GM19025 (cell line): ENCODE results near the gene TLK2.

Experiments used
- ATAC-seq: cut with Tn5 transposase; IDR thresholded peaks from one replicate; pipeline ENCODE4 v1.9.1; 2021; ENCODE audit warnings: mild to moderate bottlenecking, low read depth, moderate library complexity; ENCODE audit not compliant: unreplicated experiment

Gene TLK2

DNA sequence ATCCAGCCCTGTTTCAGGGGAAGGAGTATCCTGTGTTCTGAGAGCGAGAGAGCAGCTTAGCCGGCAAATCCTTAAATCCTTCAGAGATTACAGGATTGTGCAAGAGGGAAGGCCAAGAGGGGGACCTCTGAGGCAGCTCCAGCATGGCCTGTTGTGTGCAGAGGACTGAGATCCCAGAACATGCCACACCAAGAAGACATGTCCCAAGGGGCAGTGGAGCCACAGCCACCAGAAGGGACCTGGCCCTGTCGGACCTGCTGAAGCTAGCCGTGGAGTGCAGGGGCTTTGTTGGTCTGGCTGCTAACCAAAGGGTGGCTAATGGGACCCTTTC is 147.2 kb downstream of the TLK2 start:
- ATAC-seq, result no peak

DNA sequence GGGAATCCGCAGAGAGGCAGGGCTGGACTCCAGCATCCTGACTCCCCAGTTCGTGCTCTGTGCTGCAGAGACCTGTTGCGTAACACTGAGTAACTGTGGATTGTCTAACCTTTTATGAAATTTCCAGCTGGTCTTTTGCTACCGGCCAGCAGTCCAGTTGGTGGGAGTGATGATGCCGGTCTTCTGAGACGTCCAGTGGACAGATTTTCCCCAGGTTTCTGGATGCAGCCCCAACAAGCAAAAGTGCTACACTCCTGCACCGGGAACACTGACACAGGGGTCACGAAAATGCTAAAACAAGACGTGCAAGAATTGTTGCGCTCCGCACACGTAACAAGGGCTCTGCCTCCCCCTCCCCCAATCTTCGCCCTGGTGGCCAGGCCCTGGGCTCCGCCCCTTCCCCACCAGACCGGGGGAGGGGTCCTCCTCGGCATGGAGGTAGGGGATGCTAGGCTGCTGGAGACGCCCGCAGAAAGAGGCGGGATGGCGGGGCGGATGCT is 148.1 kb downstream of the TLK2 start:
- no peak for ATAC-seq

DNA sequence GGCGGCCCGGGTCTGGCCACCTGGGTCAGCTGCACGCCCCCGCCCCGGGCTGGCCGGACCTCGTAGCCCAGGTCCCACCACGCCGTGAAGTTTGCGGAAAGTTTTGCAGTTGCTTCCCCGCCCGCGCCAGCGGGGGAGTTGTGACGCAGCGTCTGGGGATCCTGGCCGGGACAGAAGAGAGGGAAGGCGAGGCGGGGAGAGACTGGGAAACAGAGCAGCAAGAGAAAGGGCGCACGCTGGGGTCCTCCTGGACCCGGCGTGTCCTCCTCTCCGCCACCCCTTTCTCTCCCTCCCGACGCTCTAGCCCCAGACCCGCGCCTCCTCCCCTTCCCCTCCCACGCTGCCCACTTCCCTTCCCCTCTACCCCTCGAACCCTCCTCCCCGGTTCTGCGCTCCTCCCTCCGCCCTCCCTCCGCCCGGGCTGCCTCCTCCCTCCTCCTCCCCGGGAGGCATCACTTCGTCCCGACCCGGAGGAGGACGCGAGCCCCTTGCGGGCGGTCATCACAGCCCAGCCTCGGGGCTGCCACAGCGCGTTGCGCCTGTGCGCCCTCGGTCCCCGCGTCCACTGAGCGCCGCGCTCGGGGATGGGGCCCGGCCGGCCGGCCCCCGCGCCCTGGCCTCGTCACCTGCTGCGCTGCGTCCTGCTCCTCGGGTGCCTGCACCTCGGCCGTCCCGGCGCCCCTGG is 148.7 kb downstream of the TLK2 start, which contains the start of gene MRC2:
MRC2 (plus strand) TSS at position 452 of the 685 bp plus-strand sequence; CDS start at position 585, 133 bp downstream.
- ATAC-seq, result no peak

DNA sequence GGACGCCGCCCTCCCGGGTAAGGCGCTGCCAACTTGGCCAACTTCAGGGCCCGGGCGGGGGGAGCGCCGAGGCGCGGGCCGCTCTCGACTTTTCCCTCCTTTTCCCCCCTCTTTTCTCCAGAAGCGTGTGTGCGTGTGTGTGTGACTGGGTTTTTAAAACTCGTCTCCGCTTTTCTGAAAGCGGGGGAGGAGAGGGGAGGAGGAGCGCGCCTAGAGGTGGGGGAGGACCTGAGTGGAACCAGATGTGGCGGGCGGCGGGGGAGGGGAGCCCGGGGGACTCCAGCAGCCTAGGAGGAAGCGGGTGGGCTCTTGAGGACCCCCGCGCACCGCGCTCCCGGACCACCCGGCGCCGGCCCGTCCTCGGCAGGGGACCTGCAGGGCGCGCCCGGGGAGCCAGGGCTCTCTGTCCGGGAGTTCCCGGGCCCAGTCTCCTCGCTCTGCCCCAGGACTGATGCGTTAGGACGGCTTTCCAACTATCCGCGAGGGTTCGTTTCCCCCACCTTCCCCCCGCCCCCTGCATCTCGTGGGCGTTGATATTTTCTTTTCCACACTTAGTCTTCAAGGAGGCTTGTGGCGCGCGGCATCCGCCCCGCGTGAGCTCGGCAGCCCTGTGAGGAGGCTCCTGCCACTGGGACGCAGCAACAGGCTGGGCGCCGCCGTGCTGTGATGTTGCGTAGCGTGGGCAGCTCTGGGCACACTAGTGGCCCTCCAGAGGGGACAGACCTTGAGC is 149.4 kb downstream of the TLK2 start:
- ATAC-seq, result no peak

DNA sequence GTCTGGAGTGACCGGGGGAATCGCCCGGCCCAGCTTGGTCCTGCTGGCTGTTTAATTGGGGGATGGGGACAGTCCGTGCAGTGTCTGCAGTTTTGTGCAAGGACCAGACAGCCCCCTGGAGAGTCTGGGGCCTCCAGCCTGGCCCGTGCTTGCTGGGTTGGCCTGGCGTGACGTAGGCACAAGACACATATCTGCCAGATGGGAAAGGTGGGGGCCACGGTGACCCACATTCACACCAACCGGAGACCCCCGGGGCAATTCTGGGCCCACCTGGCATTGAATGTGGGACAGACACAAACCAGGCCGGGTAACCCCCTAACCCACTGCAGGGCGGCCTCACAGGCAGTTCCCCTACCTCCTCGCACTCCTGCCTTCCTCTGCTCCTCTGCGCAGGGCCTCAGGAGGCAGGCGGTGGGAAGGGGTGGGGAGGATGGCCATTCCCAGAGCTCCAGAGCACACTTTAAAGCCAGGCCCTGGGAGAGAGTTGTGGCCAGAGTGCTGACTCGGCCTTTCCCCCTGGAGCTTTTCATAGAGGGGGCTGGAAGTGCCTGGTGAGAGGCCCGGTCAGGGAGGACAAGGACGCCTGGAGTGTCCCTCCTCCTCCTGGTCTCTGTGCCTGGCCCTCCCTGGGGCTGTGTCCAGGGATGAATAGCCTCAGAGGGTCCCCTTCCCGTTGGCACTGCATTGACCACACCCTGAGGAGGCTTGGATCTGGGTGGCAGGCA is 150.4 kb downstream of the TLK2 start:
- no peak for ATAC-seq

DNA sequence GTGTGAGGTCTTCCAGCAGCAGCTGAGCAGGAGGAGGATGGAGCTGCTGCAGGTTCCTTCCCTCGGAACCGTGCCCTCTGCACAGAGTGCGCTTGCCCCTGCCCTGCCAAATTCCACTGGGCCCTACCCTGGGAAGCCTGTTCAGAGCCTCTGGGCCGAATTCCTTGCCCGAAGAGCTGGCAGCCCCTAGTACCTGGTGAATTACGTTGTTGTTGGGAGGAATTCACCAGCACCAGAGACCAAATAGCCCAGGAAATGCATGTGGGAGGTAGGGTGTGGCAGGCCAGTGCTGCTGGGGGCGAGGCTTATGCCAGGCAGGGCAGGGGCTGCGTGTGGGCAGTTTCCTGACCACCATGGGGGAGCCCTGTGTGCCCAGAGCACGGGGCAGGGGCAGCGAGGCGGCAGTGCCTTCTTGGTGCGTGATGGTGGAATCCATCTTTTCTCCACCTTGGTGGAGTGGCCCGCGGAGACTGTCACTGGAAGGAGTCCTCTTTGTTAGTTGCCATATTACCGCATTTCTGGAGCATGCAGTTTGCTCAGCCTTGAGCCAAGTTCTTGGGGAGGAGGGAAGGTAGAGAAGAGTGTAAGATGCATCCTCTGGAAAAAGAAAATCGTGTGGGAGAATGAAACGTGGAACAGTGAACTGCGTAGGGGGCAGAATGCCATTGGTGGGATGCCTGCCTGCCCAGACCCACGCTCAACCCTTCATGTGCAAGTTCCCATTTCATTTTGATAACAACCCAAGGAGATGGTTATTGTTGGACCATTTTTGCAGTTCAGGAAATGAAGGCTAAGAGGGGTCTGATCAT is 151.1 kb downstream of the TLK2 start:
- no peak for ATAC-seq

DNA sequence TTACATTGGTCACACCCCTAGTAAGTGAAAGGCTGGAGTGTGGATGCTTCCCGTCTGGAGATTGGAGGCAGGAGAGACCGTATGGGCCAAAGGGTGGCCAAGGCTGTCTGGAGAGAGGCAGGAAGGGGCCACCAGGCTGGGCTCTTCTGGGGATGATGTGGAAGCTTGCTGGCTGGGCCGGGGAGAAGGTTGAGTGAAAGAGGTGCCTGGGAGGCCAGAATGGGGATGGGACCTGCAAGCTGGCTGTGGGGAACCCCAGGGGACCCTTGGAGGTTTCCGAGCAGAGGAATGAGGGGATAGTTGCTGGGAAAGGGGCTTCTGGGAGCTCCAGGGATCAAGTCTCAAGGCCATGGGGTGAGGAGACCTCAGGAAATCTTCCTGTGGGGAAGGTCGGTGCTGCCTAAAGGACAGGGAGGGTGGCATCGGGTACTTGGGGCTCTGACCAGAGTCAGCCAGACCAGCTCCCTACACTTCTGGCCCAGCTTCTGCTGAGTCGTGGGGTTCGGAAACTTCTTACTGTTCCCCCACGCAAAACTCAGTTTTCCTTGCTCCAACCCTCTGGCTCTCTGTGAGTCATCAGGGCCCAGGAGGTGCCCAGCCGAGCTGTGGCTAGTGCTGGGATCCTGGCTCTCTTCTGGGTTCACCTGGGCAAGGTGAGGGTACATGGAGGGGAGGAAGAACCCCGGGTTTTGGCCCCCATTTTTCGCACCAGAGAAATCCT is 151.9 kb downstream of the TLK2 start:
- ATAC-seq, result no peak

DNA sequence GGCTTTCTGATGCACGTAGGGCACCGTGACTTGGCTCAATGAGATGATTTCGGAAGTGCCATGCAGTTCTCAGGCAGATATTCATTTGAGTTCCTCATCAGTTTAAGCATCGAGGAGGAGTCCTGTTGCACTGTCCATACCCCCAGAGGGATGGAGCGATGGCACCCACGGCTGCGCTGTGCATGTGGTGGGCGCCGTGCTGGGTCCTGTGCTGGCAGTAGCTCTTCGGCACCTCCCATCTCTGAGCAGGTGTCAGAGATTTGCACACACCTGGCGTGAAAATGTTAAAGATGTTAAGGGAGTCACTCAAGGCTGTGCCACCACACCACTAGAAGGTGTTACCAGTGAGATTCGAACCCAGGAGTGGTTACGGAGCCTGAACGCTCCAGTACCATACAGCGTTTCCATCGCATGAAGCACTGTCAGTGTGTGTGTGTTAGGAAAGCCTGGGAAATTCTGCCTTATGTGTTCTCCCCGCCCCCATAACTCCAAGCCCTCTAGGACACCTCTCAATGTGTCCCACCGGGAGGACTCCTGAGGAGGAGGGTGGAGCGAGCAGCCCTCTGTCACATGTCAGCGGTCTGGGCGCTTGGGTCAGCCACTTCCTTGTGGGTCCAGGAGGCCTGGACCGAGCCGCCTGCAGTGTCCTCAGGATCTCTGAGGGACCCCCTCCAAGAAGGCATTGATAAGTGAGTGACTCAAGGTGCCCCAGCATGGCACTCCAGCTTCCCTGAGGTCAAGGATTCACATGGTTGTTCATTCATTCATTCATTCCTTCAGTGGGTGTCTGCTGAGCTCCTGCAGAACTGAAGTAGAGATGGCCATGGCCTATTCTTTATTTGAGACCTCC is 152.7 kb downstream of the TLK2 start:
- no peak for ATAC-seq

DNA sequence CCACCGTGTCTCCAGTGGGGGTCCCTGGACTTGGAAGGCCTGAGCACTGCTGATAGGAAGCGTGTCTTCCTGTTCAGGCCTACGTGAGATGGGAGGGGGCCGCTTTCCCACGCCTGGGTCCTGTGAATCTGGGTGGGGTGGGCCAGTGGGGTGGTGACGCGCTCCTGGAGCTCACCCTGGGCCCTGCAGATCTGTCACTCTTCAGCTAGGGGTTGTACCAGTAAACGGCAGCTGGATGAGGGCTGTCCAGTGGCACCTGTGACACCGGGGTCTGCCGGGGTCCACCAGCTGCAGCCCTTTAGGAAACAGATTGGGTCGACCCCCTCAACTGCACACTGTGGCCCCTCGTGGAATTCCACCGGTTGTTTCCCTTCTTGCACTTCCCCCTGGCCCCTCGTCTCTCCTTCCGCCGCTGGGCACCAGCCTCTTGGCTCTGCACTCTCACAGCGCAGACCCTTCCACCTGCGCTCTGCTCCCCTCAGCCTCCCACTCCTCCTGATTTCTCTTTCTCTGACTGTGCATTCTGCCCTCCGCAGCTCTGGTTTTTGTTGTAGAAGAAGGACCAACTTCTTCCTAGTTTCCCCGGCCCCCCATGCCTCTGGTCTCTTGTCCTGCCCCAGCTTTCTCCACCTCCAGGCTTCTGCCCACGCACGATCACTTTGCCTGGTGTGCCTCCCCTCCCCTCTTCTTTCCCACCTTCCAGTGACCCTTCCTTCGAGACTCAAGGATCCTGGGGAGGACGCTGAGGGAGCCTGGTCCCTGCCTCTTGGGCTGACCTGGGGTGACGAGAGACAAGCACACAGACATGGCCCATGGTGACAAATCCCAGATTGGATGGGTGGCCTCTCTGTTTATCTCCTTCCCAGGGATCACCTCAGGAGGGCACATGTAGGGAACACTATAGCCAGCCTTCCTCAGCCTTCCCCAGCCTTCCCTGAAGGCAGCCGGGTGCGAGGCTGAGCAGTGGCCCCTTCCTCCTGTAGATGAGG is 153.6 kb downstream of the TLK2 start:
- no peak for ATAC-seq

DNA sequence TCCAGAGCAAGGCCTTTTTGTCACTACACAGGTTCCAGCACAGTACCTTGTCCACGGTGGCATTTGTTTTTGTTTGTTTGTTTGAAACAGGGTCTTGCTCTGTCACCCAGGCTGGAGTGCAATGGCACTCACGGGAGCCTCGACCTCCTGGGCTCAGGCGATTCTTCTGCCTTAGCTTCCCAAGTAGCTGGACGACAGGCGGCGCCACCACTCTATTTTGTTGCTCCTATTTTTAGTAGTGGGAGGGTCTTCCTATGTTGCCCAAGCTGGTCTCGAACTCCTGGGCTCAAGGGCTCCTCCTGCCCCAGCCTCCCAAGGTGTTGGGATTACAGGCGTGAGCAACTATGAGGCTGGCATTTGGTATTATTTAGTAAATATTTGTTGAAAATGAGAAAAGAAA is 159.2 kb downstream of the TLK2 start:
- no peak for ATAC-seq

DNA sequence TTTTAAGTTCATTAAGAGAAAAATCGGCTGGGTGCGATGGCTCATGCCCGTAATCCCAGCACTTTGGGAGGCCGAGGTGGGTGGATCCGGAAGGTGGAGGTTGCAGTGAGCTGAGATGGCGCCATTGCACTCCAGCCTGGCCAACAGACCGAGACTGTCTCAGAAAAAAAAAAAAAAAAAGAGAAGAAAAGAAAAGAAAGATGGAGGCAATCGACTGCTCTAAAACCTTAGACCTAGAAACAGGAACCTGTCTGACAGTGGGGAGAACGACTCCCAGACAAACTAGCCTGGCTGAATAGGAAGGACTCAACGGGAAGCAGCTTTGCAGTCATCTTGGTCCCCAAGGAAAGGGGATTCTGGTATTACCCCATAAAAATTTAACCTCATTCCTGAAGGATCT is 162.5 kb downstream of the TLK2 start:
- no peak for ATAC-seq

DNA sequence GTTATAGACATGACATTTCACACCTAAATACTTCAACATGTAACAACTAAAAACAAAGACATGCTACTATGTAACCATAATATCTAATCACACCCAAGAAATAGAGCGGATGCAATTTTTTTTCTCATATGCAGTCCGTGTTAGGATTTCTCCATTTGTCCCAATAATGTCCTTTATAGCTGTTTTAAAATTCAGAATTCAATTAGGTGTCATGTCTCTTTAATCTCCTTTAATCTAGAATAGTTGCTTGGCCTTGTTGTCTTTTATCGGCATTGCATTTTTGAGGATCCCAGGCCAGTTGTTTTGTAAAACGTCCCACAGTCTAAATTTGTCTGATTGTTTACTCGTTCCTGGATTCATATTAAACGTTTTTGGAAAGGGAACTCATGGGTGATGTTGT is 163.3 kb downstream of the TLK2 start:
- no peak for ATAC-seq

DNA sequence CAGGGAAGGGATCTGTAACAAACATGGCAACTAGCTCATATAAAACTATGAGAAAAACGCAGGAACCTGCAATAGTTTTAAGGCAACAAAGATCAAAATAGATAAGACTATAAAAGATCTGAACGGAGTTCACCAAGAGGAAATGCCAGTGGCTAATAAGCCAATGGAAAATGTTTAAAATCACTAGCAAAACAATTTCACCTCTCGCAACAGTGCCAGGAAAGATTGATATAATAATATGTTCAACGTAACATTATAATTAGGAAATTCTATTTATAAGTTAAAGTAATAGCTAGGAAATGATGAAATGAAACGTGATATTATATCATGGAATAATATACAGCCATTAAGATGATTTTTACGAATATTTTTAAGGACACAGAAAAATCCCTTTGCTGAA is 164.9 kb downstream of the TLK2 start:
- no peak for ATAC-seq

DNA sequence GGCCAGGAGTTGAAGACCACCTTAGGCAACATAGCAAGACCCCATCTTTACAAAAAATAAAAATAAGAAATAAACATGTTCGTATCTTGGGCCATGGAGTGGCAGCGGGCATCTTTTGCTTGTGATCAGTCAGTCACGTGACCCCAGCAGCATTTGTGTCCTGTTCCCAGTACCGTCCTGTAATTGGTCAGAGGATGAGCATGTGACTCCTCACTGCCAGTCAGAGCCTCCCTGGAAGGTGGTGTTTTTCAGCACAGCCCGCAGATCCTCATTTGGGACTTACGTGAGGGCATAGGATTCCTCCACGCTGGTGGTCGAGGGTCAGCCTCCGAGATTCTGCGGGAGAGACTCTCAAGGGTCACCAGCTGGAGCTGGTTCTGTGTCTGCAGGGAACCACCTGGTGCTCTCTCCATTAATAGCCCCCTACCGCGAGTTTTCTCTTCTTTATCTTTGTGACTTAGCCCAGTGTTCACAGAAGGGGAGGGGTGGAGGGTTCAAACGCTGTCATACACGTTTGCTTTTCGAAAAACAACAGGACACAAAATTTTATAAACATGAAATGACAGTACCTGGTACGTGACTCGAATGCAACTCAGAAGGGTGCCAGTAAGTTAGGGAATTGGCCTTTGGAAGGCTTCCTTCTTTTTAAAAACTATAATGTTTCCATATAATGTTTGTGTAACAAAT is 166.0 kb downstream of the TLK2 start:
- no peak for ATAC-seq

DNA sequence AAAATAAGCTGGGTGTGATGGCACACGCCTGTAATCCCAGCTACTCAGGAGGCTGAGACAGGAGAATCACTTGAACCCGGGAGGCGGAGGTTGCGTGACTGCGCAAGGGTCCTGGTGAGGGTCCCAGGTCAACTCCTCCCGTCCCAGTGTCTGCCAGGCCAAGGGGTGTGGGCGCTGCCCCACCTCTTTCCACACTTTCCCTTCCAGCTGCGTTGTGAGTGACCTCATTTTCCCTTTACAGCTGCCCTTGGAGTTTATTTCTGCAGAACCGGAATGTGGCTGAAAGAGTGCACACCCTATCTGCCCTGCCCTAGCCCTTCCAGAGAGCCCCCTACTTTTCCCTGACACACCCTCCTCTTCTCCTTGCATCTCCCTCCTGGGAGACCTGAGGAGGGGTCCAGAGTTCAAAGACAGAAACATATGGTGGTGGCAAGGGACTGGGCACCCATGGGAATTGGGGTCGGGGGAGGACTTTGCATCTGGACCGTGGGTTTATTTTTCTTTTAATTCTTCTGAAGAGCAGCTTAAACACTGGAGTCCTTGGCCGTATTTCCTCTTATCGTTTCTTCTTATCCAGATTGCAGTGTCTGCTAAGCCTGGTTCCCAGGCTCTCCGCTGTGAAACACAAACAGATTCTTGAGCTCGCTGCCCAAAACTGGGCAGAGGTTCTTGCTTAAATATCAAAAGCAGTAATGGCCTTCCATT is 169.8 kb downstream of the TLK2 start:
- ATAC-seq, result no peak

DNA sequence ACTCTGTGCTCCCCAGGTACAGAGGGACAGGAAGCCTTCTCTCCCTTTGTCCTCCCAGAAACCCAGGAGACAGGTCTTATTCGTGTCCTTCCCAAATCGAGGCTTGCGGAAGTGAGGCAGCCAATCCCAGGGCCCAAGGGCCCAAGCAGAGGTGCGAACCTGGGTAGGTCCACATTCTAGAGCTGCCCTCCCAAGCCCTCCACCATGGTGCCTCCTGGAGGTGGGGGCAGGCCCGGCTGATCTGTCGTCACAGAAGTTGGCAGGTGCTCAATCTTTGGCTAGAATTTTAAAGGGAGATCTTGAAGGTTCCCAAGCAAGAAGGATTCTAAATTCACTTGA is 170.3 kb downstream of the TLK2 start:
- no peak for ATAC-seq

DNA sequence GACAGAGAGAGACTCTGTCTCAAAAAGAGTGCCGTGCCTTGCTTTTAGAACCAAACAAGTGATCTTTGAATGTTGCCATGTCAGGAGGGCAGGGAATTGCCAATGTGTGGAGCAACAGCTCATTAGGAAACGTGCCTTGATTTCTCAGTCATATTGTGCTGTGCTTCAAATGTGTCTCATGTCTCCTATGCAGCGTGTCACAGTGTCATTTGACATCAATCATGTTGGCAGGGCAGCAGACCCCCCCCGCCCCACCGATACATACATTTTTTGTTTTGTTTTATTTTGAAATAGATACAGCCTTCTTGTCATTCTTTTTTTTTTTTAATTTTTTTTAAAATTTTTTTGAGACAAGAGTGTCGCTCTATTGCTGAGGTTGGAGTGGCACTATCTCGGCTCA is 170.9 kb downstream of the TLK2 start:
- ATAC-seq, result no peak
